ENCODE data around the gene MUTYH. TPM values are rescaled to one million over a fixed set of nuclear protein-coding genes. Genes with fewer than 3 reads are reported as not detected.

The MUTYH gene
- total and polyA plus RNA-seq, 2 experiments from 2014 or later, result 10.6 to 15.0 TPM

DNA sequence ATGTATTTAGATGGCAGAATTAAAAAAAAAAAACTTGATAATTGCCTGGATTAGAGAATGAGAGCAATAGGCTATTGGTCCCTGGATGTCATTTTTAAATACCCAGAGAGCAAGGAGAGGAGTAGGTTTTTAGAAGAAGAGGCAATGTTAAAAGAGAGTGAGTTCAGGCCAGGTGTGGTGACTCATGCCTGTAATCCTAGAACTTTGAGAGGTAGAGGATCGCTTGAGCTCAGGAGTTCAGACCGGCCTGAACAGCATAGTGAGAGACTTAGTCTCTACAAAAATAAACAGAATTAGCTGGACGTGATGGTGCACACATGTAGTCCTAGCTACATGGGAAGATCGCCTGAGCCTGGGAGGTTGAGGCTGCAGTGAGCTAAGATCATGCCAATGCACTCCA, 15.9 kb upstream of the MUTYH start:
- Histone ChIP-seq H3K27me3 (replicated peaks; ENCODE audit: insufficient read depth) (no peaks in the 10 kb centered on the region), H3K9me2 (ENCODE audit: insufficient read depth) (no peaks in the 10 kb centered on the region), H2AFZ (no peak overlapping the region), H3K79me2 (ENCODE audit: insufficient read depth) (no peaks in the 10 kb centered on the region), H4K20me1 (ENCODE audit: insufficient read depth) (no peaks in the 10 kb centered on the region), H3K4me3 (no peak overlapping the region), H3F3A (ENCODE audit: insufficient read depth) (0 out of 2 replicates have a peak, but pooled peaks cover 7% of the 10 kb centered on the region), H3K36me3 (ENCODE audit: low read depth) (no peaks in the 10 kb centered on the region), H3K9ac (no peak overlapping the region), H3K27ac (no peak overlapping the region), H3K9me3 (ENCODE audit: low read depth) (no peaks in the 10 kb centered on the region), H3K4me2 (ENCODE audit: unreplicated experiment) (no peak overlapping the region), H3K4me1 (ENCODE audit: insufficient read depth) (0 out of 2 replicates have a peak, but pooled peaks cover 4% of the 10 kb centered on the region)
- no peak for DNase-seq
- 88 to 91% methylated on average over 4 of the region's 4 CpGs for WGBS, 2 experiments (ENCODE audit: low coverage in 1 of 2, low lambda C conversion rate in 2 of 2, missing lambda C conversion rate in 2 of 2)
- in situ Hi-C loops (cut with MboI), result no loop called here
- no peak for TF ChIP-seq EZH2 (IDR thresholded peaks at IDR 0.05; ENCODE audit: insufficient read depth, poor library complexity, severe bottlenecking)
- no peak for TF ChIP-seq EZH2phosphoT487 (IDR thresholded peaks at IDR 0.05; ENCODE audit: insufficient read depth, low read depth)

DNA sequence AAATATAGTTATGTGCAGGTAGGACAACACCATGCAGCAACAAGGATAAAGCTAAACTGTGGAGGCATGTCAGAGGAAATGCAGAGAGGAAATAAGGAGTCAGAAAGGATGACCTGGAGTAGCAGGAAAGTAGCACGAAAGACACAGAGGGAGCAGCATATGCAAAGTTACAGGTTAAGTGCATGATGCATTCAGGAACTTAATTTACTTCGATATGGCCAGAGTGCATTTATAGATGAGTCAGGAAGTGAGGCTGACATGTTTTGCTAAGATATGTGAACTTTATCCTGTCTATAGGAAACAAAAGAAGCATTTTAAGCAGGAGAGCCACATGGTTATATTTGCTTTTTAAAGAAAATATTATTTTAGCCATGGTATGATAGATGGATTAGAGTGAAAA, 15.4 kb upstream of the MUTYH start:
- no peak overlapping the region for H3K4me2 ChIP-seq (ENCODE audit: unreplicated experiment)
- no peaks in the 10 kb centered on the region for H3K27me3 ChIP-seq (replicated peaks; ENCODE audit: insufficient read depth)
- 0 out of 2 replicates have a peak, but pooled peaks cover 7% of the 10 kb centered on the region for H3F3A ChIP-seq (ENCODE audit: insufficient read depth)
- H3K9ac ChIP-seq, result no peak overlapping the region
- in situ Hi-C loops (cut with MboI), result no loop called here
- H3K79me2 ChIP-seq (ENCODE audit: insufficient read depth), result no peaks in the 10 kb centered on the region
- WGBS, 2 experiments (ENCODE audit: low coverage in 1 of 2, low lambda C conversion rate in 2 of 2, missing lambda C conversion rate in 2 of 2), result 86 to 88% methylated on average over 2 of the region's 2 CpGs
- H3K27ac ChIP-seq, result no peak overlapping the region
- no peak for DNase-seq
- H2AFZ ChIP-seq, result no peak overlapping the region
- H3K4me3 ChIP-seq, result no peak overlapping the region
- 0 out of 2 replicates have a peak, but pooled peaks cover 3% of the 10 kb centered on the region for H3K4me1 ChIP-seq (ENCODE audit: insufficient read depth)
- no peaks in the 10 kb centered on the region for H3K9me2 ChIP-seq (ENCODE audit: insufficient read depth)
- no peak for TF ChIP-seq EZH2phosphoT487 (IDR thresholded peaks at IDR 0.05; ENCODE audit: insufficient read depth, low read depth)
- no peak for TF ChIP-seq EZH2 (IDR thresholded peaks at IDR 0.05; ENCODE audit: insufficient read depth, poor library complexity, severe bottlenecking)
- no peaks in the 10 kb centered on the region for H3K9me3 ChIP-seq (ENCODE audit: low read depth)
- no peaks in the 10 kb centered on the region for H4K20me1 ChIP-seq (ENCODE audit: insufficient read depth)
- H3K36me3 ChIP-seq (ENCODE audit: low read depth), result no peaks in the 10 kb centered on the region

DNA sequence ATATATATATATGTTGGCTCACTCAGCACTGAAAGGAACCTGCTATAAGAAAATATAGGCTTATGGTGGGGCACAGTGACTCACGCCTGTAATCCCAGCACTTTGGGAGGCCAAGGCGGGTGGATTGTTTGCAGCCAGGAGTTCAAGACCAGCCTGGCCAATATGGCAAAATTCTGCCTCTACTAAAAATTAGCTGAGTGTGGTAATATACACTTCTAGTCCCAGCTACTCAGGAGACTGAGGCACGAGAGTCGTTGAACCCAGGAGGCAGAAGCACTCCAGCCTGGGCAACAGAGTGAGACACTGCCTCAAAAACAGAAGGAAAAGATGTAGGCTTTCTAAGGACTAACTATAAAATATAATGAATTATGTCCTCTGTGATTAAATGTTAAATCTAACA, 14.6 kb upstream of the MUTYH start:
- DNase-seq, result no peak
- in situ Hi-C loops (cut with MboI), result no loop called here
- H4K20me1 ChIP-seq (ENCODE audit: insufficient read depth), result no peaks in the 10 kb centered on the region
- no peaks in the 10 kb centered on the region for H3K36me3 ChIP-seq (ENCODE audit: low read depth)
- H3K4me3 ChIP-seq, result no peak overlapping the region
- no peaks in the 10 kb centered on the region for H3K9me3 ChIP-seq (ENCODE audit: low read depth)
- no peaks in the 10 kb centered on the region for H3K79me2 ChIP-seq (ENCODE audit: insufficient read depth)
- TF ChIP-seq EZH2 (IDR thresholded peaks at IDR 0.05; ENCODE audit: insufficient read depth, poor library complexity, severe bottlenecking) (no peak), EZH2phosphoT487 (IDR thresholded peaks at IDR 0.05; ENCODE audit: insufficient read depth, low read depth) (no peak)
- H3K27ac ChIP-seq, result no peak overlapping the region
- no peak overlapping the region for H2AFZ ChIP-seq
- H3K9ac ChIP-seq, result no peak overlapping the region
- H3K27me3 ChIP-seq (replicated peaks; ENCODE audit: insufficient read depth), result no peaks in the 10 kb centered on the region
- 90 to 95% methylated on average over 4 of the region's 4 CpGs for WGBS, 2 experiments (ENCODE audit: low coverage in 1 of 2, low lambda C conversion rate in 2 of 2, missing lambda C conversion rate in 2 of 2)
- H3K4me1 ChIP-seq (ENCODE audit: insufficient read depth), result no peaks in the 10 kb centered on the region
- no peaks in the 10 kb centered on the region for H3F3A ChIP-seq (ENCODE audit: insufficient read depth)
- H3K4me2 ChIP-seq (ENCODE audit: unreplicated experiment), result no peak overlapping the region
- no peaks in the 10 kb centered on the region for H3K9me2 ChIP-seq (ENCODE audit: insufficient read depth)

DNA sequence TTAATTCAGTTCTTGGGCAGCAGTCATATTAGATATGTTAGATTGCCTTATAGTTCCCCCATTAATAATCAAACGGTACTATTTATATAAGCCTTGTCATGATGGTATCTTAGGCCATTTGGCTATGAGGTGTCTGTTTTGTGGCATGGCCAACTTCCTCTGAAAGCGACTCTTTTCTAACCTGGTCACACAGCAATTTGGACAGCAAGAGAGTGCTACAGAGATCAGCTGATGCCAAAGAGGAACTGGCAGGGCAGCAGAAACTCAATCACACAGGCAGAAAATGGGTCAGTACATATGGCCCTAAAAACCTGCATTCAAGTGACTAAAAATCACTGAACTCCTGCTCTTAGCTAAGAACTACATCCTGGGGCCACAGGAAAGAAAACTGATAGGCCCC, 13.4 kb upstream of the MUTYH start:
- no peaks in the 10 kb centered on the region for H3K9me3 ChIP-seq (ENCODE audit: low read depth)
- no peak overlapping the region for H2AFZ ChIP-seq
- no peaks in the 10 kb centered on the region; the same call in 1 of the 2 replicates for H3F3A ChIP-seq (ENCODE audit: insufficient read depth)
- no peaks in the 10 kb centered on the region for H3K79me2 ChIP-seq (ENCODE audit: insufficient read depth)
- no peak overlapping the region for H3K4me3 ChIP-seq
- DNase-seq, result no peak
- TF ChIP-seq EZH2 (IDR thresholded peaks at IDR 0.05; ENCODE audit: insufficient read depth, poor library complexity, severe bottlenecking), result no peak
- no peak for TF ChIP-seq EZH2phosphoT487 (IDR thresholded peaks at IDR 0.05; ENCODE audit: insufficient read depth, low read depth)
- in situ Hi-C loops (cut with MboI), result no loop called here
- peaks cover 6% of the 10 kb centered on the region for H3K4me1 ChIP-seq (ENCODE audit: insufficient read depth)
- H3K9me2 ChIP-seq (ENCODE audit: insufficient read depth), result no peaks in the 10 kb centered on the region
- no peaks in the 10 kb centered on the region for H3K36me3 ChIP-seq (ENCODE audit: low read depth)
- H3K27me3 ChIP-seq (replicated peaks; ENCODE audit: insufficient read depth), result no peaks in the 10 kb centered on the region
- WGBS, 2 experiments (ENCODE audit: low coverage in 1 of 2, low lambda C conversion rate in 2 of 2, missing lambda C conversion rate in 2 of 2), result 91 to 97% methylated on average over 2 of the region's 2 CpGs
- no peaks in the 10 kb centered on the region for H4K20me1 ChIP-seq (ENCODE audit: insufficient read depth)
- H3K4me2 ChIP-seq (ENCODE audit: unreplicated experiment), result no peak overlapping the region
- no peak overlapping the region for H3K9ac ChIP-seq
- H3K27ac ChIP-seq, result no peak overlapping the region

DNA sequence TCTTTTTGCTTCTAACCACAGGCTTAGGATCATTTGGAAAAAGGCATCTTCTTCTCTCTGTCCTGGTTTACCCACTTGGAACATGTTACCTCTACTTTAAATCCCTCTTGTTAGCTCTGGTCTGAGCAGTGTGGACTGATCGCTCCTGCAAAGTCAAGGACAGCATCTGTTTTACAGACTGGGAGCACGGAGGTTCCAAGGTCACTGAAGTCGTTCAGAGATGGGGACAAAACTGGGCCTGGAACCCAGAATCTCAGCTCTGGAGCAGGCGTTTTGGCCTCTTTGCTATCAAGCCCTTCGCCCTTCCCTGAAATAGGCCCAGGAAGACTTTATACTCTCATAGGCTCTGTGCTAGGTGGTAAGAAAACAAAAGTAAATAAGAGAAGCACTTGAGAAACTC, 11.3 kb upstream of the MUTYH start:
- no peak overlapping the region for H2AFZ ChIP-seq
- H3K9ac ChIP-seq, result no peak overlapping the region
- H3K4me1 ChIP-seq (ENCODE audit: insufficient read depth), result peaks cover 18% of the 10 kb centered on the region
- no peaks in the 10 kb centered on the region for H3K36me3 ChIP-seq (ENCODE audit: low read depth)
- H3K27ac ChIP-seq, result no peak overlapping the region
- no peak overlapping the region for H3K4me3 ChIP-seq
- H3K9me2 ChIP-seq (ENCODE audit: insufficient read depth), result no peaks in the 10 kb centered on the region
- no peak for TF ChIP-seq EZH2phosphoT487 (IDR thresholded peaks at IDR 0.05; ENCODE audit: insufficient read depth, low read depth)
- H3K79me2 ChIP-seq (ENCODE audit: insufficient read depth), result no peaks in the 10 kb centered on the region
- no peaks in the 10 kb centered on the region for H3K9me3 ChIP-seq (ENCODE audit: low read depth)
- in situ Hi-C loops (cut with MboI), result no loop called here
- H3F3A ChIP-seq (ENCODE audit: insufficient read depth), result peaks cover 14% of the 10 kb centered on the region
- H3K4me2 ChIP-seq (ENCODE audit: unreplicated experiment), result no peak overlapping the region
- H4K20me1 ChIP-seq (ENCODE audit: insufficient read depth), result no peaks in the 10 kb centered on the region
- 78 to 83% methylated on average over 5 of the region's 5 CpGs for WGBS, 2 experiments (ENCODE audit: low coverage in 1 of 2, low lambda C conversion rate in 2 of 2, missing lambda C conversion rate in 2 of 2)
- DNase-seq, result no peak
- H3K27me3 ChIP-seq (replicated peaks; ENCODE audit: insufficient read depth), result no peaks in the 10 kb centered on the region

All from GM23248 (cell line).